ENCODE data around the gene ZBP1. TPM values are rescaled to one million over a fixed set of nuclear protein-coding genes. Genes with fewer than 3 reads are reported as not detected.

The ZBP1 gene
- total RNA-seq, 1 donor from 2014 or later = not detected

DNA sequence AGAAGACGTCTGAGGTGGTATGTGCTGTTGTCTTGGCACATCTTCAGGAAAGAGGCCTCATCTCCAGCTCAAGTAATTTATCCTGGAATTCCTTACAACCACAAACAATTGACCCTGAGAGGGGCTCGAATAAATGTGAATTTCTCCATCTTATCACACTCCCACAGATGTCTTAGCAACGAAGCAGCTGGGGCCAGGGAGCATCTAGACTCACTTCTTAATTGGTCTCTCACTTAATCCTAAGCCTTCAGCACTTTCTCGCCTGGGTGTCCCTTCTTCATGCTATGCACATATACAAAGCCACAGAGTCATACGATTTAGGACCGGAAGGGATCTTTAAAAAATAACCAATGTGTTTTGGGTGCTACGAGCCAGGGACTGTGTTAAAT lies 32.2 kb downstream of the ZBP1 start:
- Mint-ChIP-seq H3K36me3 (no peaks in the 10 kb centered on the region), H3K27me3 (peaks cover 37% of the 10 kb centered on the region), H3K4me1 (ENCODE audit: unreplicated experiment) (peaks cover 25% of the 10 kb centered on the region), H3K27ac (no peak overlapping the region), H3K9me3 (no peaks in the 10 kb centered on the region), H3K4me3 (no peak overlapping the region)
- no peak for DNase-seq (ENCODE audit: extremely low spot score, unreplicated experiment)
- TF ChIP-seq, protein P1, sequence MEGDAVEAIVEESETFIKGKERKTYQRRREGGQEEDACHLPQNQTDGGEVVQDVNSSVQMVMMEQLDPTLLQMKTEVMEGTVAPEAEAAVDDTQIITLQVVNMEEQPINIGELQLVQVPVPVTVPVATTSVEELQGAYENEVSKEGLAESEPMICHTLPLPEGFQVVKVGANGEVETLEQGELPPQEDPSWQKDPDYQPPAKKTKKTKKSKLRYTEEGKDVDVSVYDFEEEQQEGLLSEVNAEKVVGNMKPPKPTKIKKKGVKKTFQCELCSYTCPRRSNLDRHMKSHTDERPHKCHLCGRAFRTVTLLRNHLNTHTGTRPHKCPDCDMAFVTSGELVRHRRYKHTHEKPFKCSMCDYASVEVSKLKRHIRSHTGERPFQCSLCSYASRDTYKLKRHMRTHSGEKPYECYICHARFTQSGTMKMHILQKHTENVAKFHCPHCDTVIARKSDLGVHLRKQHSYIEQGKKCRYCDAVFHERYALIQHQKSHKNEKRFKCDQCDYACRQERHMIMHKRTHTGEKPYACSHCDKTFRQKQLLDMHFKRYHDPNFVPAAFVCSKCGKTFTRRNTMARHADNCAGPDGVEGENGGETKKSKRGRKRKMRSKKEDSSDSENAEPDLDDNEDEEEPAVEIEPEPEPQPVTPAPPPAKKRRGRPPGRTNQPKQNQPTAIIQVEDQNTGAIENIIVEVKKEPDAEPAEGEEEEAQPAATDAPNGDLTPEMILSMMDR (conservative IDR thresholded peaks at IDR 0.05) = no peak

DNA sequence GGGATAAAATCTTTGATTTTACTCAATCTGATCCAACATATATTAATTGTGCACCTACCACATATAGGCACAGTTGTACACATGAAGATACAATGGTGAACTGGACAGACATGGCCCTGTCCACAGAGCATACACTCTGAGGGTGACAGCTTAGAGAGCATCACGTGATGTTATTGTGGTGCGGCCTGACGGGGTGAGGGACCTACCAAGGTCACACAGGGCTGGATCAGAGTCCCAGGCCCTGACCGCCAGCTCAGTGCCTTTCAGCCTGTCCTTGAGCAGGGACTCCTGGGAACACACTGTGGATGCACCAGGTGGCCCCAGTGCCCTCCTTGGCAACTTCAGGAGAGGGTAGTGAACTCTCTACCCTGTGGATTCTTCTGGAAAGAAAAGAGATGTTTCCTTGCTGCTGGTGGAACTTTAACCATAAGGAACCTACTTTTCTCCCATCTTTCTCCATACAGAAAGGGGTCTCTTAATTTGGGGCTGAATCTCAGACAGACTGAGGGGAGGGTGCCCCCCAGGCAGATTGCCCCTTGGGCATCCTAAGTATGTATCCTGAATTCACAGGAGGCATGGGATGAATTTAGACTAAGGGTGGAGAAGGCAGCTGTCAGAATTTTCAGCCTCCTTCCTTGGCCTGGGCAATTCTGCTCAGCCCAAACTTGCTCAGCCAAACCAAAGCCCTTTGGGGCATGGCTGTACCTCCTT lies 32.8 kb downstream of the ZBP1 start:
- peaks cover 31% of the 10 kb centered on the region for H3K4me1 Mint-ChIP-seq (ENCODE audit: unreplicated experiment)
- no peaks in the 10 kb centered on the region for H3K36me3 Mint-ChIP-seq
- no peak overlapping the region for H3K4me3 Mint-ChIP-seq
- DNase-seq (ENCODE audit: extremely low spot score, unreplicated experiment) = no peak
- H3K9me3 Mint-ChIP-seq = no peaks in the 10 kb centered on the region
- no peak overlapping the region for H3K27ac Mint-ChIP-seq
- TF ChIP-seq, protein P1 (conservative IDR thresholded peaks at IDR 0.05) = no peak
- peaks cover 41% of the 10 kb centered on the region for H3K27me3 Mint-ChIP-seq

DNA sequence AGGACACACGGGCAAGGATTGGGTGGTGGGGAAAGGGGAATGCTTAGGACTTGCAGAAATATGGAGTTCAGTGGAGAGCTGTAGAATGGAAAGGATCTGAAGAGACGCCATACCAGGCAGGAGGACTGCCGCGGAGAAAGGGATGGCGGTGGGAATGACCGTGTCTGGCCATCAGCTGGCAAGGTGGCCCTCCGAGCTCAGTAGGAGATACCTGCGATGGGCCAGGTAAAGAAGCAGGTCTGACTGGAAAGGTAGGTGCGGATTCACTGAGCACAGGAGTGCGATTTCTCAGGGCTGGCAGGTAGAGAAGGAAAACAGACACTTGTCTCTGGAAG lies 33.3 kb downstream of the ZBP1 start:
- DNase-seq (ENCODE audit: extremely low spot score, unreplicated experiment) = no peak
- no peaks in the 10 kb centered on the region for H3K9me3 Mint-ChIP-seq
- TF ChIP-seq, protein P1 (conservative IDR thresholded peaks at IDR 0.05) = no peak
- peaks cover 44% of the 10 kb centered on the region for H3K27me3 Mint-ChIP-seq
- H3K4me1 Mint-ChIP-seq (ENCODE audit: unreplicated experiment) = peaks cover 36% of the 10 kb centered on the region
- no peak overlapping the region for H3K27ac Mint-ChIP-seq
- no peak overlapping the region for H3K4me3 Mint-ChIP-seq
- H3K36me3 Mint-ChIP-seq = no peaks in the 10 kb centered on the region

DNA sequence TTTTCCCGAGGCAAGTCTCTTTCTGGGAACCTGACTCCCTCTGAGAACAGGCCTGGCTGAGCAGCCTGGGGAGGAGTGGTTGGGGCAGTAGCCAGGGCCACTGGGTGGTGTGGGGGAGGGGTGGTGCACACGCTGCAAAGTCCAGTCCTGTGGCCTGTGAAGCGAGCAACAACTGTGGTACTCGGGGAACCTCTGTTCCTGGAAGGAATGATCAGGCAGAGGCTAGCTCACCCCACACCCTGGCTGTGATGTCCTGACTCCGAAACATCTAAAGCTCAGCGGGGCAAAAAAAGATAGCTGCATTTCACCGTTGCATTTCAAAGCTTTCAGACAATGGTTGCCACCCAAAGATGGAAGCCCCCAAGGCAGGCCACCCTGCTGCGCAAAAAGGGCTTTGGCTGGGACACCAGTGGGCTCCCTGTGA lies 33.8 kb downstream of the ZBP1 start:
- DNase-seq (ENCODE audit: extremely low spot score, unreplicated experiment) = no peak
- no peaks in the 10 kb centered on the region for H3K9me3 Mint-ChIP-seq
- no peaks in the 10 kb centered on the region for H3K36me3 Mint-ChIP-seq
- TF ChIP-seq, protein P1 (conservative IDR thresholded peaks at IDR 0.05) = no peak
- H3K4me3 Mint-ChIP-seq = no peak overlapping the region
- H3K27me3 Mint-ChIP-seq = peaks cover 41% of the 10 kb centered on the region
- no peak overlapping the region for H3K27ac Mint-ChIP-seq
- peaks cover 38% of the 10 kb centered on the region for H3K4me1 Mint-ChIP-seq (ENCODE audit: unreplicated experiment)

DNA sequence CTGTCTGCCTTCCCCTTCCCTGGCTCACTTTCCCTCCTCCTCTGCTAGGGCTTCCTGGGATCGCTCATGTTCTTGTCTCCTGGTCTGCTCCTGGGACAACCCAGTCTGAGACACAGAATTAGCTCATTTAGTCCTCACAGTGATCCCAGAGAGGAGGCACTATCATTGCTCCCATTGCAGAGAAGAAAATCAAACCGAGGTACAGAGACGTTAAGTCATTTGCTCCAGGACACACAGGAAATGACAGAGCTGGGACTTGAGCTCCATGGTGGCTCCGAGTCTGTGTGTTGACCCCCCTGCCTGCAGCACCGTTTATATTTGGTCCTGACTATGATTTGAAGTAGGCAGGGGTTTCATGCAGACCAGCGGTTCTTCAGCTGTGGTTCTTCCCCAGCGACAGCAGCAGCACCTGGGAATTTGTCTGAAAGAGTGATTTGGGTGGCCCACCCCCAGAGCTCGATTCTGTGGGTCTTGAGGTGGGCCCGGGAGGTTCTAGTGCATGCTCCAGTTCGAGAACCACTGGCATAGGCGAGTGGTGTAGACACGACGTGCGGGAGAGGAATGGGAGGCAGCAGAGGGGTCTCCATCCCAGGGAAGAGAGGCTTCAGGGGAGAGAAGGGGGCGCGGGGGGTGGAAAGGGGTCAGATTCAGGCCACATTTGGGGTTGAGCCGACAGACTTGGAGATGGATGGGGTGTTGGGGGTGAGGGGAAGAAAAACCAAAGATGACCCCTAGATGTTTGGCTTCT lies 34.6 kb downstream of the ZBP1 start:
- TF ChIP-seq, protein P1 (conservative IDR thresholded peaks at IDR 0.05) = no peak

More for the DNA sequence above, 34.6 kb downstream of the ZBP1 start:
- H3K27ac Mint-ChIP-seq = no peak overlapping the region
- no peaks in the 10 kb centered on the region for H3K9me3 Mint-ChIP-seq
- DNase-seq (ENCODE audit: extremely low spot score, unreplicated experiment) = no peak
- H3K27me3 Mint-ChIP-seq = peaks cover 37% of the 10 kb centered on the region
- no peaks in the 10 kb centered on the region for H3K36me3 Mint-ChIP-seq
- peaks cover 39% of the 10 kb centered on the region for H3K4me1 Mint-ChIP-seq (ENCODE audit: unreplicated experiment)
- no peak overlapping the region for H3K4me3 Mint-ChIP-seq

Measured in type B pancreatic cell (in vitro differentiated cells).